Tibial artery (tissue), 4 donors: ENCODE measurements around the gene PREP.

Experiments
- DNase-seq, 2 donors: peaks; one replicate each; pipeline ENCODE4 v3.0.0-alpha.2; 2019
- H3K27ac ChIP-seq, 2 donors: fragments of 200-600 bp; sonication (generic) in 1 of 2; 1 replicate in 1 of 2; 2 replicates in 1 of 2; pipeline ENCODE4 v1.5.1; 2018 to 2019; ENCODE audit warnings: mild to moderate bottlenecking in 1 of 2
- H3K27me3 ChIP-seq, 2 donors: fragments of 200-600 bp; sonication (generic) in 1 of 2; one replicate each; pipeline versions ENCODE4 v1.5.1 to v1.6.0; 2016 to 2019
- H3K36me3 ChIP-seq, 3 donors: fragments of 200-600 bp; sonication (generic) in 2 of 3; one replicate each; pipeline ENCODE4 v1.5.1; 2016 to 2019; ENCODE audit warnings: mild to moderate bottlenecking in 2 of 3
- H3K4me1 ChIP-seq, 4 donors: fragments of 200-600 bp; sonication (generic) in 2 of 4; 1 replicate in 3 of 4; 2 replicates in 1 of 4; pipeline ENCODE4 v1.5.1; 2016 to 2019
- H3K4me3 ChIP-seq, 2 donors: fragments of 200-600 bp; sonication (generic) in 1 of 2; 1 replicate in 1 of 2; 2 replicates in 1 of 2; pipeline ENCODE4 v1.5.1; 2018 to 2019; ENCODE audit warnings: mild to moderate bottlenecking in 2 of 2
- H3K9me3 ChIP-seq, 3 donors: fragments of 200-600 bp; sonication (generic) in 1 of 3; one replicate each; pipeline ENCODE4 v1.5.1; 2016 to 2019
- CTCF ChIP-seq, 2 experiments: fragments of 200-600 bp in 1 of 2; fragments of 450-650 bp in 1 of 2; IDR thresholded peaks; one replicate each; pipeline ENCODE4 v1.5.1; 2017 to 2019; ENCODE audit warnings: antibody characterized with exemption in 2 of 2, mild to moderate bottlenecking in 1 of 2, moderate library complexity in 1 of 2
- intact Hi-C: fragments of 100-400 bp; cut with DNase I; formaldehyde crosslinking; loops from one replicate; pipeline ENCODE4 v1.15.0; 2023; ENCODE audit warnings: low total_unique reads

Gene PREP

GRCh38 chr6:105282631-105283585 is 120.0 kb downstream of the PREP start:
- Histone ChIP-seq H3K4me3 (no peak overlapping the region), H3K27me3 (no peaks in the 10 kb centered on the region), H3K27ac (no peak overlapping the region), H3K36me3 (peaks cover 41 to 49% (median 48%) of the 10 kb centered on the region in 3 donors), H3K9me3 (no peaks in the 10 kb centered on the region), H3K4me1 (no peaks in the 10 kb centered on the region)
- intact Hi-C loops, result no loop called here
- no peak for DNase-seq
- no peak for TF ChIP-seq CTCF (IDR thresholded peaks at IDR 0.05)

- Histone ChIP-seq H3K4me3 (no peak overlapping the region), H3K27ac (no peak overlapping the region), H3K27me3 (no peaks in the 10 kb centered on the region), H3K4me1 (no peaks in the 10 kb centered on the region), H3K36me3 (peaks cover 45 to 76% (median 68%) of the 10 kb centered on the region in 3 donors), H3K9me3 (no peaks in the 10 kb centered on the region)
- intact Hi-C loops, result no loop called here
- DNase-seq, result no peak
- TF ChIP-seq CTCF (IDR thresholded peaks at IDR 0.05), result no peak
These were observed 122.8 kb downstream of the PREP start for GRCh38 chr6:105280033-105280432.

GRCh38 chr6:105279463-105279862 is 123.4 kb downstream of the PREP start:
- no peak for TF ChIP-seq CTCF (IDR thresholded peaks at IDR 0.05)
- H3K27ac ChIP-seq, result no peak overlapping the region
- H3K27me3 ChIP-seq, result no peaks in the 10 kb centered on the region
- H3K4me1 ChIP-seq, result no peaks in the 10 kb centered on the region
- peaks cover 45 to 72% (median 68%) of the 10 kb centered on the region in 3 donors for H3K36me3 ChIP-seq
- DNase-seq, result no peak
- intact Hi-C loops, result no loop called here
- no peak overlapping the region for H3K4me3 ChIP-seq
- H3K9me3 ChIP-seq, result no peaks in the 10 kb centered on the region

GRCh38 chr6:105278813-105279212 is 124.1 kb downstream of the PREP start:
- Histone ChIP-seq H3K4me3 (no peak overlapping the region), H3K36me3 (peaks cover 45 to 68% (median 68%) of the 10 kb centered on the region in 3 donors), H3K27ac (no peak overlapping the region), H3K4me1 (no peaks in the 10 kb centered on the region), H3K27me3 (no peaks in the 10 kb centered on the region), H3K9me3 (no peaks in the 10 kb centered on the region)
- intact Hi-C loops, result no loop called here
- no peak for DNase-seq
- no peak for TF ChIP-seq CTCF (IDR thresholded peaks at IDR 0.05)

- no peak overlapping the region for H3K27ac ChIP-seq
- DNase-seq, result no peak
- no peaks in the 10 kb centered on the region for H3K9me3 ChIP-seq
- no peaks in the 10 kb centered on the region for H3K27me3 ChIP-seq
- TF ChIP-seq CTCF (IDR thresholded peaks at IDR 0.05), result no peak
- H3K4me1 ChIP-seq, result no peaks in the 10 kb centered on the region
- no peak overlapping the region for H3K4me3 ChIP-seq
- intact Hi-C loops, result no loop called here
- peaks cover 42 to 67% (median 66%) of the 10 kb centered on the region in 3 donors for H3K36me3 ChIP-seq
These were observed 124.8 kb downstream of the PREP start for GRCh38 chr6:105278035-105278434.
